Measurements from ENCODE around the gene CAB39L.
A peak's percentile ranks its signal among the peaks of the same experiment; 100 is the strongest.
"Not testable (repeated sequence)": the region's sequence is repeated elsewhere in the genome, so short reads cannot be mapped to it uniquely, and the experiment has no call there.

CAB39L gene

GRCh38 chr13:49310251-49310650, 133.6 kb downstream of the CAB39L start:
- DNase-seq (ENCODE audit: low read depth, low spot score), result no peak

DNA sequence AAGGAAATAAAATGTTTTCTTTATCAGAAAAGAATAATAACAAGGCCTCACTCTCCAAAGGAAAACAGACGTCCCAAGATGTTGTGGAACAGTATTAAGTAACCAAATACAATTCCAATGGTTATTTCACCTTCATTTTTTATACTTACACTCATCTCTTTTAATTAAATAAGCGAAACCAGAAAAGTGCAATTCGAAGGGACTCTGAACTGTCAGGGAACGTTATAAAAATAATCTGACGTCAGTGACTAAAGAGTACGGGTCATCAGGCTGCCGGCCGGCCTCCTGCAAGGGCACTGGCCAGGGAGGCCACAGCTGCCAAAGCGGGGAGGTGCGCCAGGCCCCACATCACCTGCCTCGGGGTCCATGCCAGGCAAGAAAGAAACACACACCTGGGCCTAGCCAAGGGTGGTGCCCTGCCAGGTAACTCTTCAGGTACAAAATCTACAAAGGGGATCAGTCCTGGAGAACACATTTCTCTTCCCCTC, 134.9 kb downstream of the CAB39L start:
- DNase-seq (ENCODE audit: low read depth, low spot score), result no peak

DNA sequence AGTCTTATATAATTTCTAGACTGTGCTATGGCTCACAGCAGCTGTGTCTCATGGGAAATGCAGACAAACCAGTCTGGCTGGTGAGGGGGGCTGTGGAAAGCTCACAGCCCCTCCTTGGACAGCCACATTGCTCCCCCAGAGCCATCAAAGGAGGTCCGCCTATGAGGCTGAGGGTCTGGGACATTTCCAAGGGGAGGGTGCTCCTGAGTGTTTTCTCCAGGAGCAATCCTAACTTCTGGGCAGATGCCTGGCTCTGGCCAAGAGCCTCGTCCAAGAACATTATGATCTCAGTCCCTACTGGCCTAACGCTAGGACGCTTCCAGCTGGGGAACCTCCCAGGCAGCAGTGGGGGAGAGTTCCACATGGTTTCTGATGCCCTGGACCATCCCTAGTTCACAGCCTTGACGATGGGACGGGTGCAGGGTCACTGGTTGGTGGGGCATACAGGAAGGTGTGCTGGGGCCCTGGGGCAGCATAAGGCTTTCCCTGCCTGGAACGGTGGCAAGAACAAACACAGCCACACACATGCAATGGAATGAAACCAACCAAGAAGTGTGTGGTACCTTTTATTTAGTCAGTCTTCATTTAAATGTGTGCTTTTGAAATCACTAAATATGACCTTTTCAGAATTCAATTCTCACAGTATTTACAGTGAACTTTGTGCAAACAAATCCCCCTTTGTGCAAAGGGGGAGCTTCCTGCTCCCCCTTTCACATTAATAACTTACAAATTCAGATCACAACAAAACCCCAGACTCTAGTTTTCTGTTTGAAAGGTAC, 135.6 kb downstream of the CAB39L start:
- DNase-seq (ENCODE audit: low read depth, low spot score), result no peak

DNA sequence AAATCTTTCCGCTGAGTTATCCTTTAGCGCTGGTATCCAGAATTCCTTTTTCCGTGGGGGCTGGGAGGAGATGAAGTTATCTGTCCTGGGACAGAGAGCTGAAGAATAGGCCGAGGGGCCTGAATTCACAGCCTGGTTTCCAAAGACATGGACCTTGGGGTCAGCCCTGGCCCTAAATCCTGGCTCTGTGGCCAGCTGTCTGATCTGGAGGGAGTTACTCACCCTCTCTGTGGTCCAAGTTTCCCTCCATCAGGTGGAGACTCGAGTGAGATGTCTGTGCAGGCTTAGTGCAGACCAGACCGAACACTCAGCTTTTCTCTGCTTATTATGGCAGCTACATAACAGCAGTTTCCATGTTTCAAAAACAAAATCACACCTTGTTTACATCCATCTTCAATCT, 136.5 kb downstream of the CAB39L start:
- DNase-seq (ENCODE audit: low read depth, low spot score), result no peak

DNA sequence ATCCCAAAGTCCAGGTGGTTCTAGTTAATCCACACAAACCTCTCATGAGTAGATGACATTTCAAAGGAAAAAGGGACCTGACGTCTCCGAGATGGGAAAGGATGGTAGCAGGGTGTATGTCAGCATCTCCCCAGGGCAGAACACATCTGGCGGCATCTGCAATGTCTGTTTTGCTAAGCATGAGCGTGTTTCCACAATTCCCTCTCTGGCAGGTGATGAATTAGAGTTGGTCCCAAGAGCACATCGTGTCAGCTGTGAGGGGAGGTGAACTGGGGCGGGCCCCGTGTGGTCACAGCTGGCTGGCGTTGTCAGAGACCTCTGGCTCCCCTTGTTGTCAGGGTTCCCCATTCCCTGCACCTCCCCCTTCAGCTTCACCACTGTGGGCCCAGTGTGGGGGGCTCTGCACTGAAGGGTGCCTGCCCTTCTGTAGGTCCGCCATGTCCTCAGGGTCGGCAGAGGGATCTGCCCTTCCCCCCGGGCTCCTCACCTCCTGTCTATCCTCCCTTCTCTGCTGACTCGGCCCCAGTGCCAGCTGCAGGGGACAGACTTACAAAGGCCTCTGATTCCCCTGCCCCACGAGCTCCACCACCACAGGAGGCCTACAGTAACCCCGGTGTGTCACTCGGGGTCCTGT, 138.0 kb downstream of the CAB39L start:
- no peak for DNase-seq (ENCODE audit: low read depth, low spot score)

GRCh38 chr13:49304763-49305700, 138.8 kb downstream of the CAB39L start:
- DNase-seq (ENCODE audit: low read depth, low spot score), result no peak

- no peak for DNase-seq (ENCODE audit: low read depth, low spot score)
Measured at GRCh38 chr13:49304356-49304755, 139.5 kb downstream of the CAB39L start.

DNA sequence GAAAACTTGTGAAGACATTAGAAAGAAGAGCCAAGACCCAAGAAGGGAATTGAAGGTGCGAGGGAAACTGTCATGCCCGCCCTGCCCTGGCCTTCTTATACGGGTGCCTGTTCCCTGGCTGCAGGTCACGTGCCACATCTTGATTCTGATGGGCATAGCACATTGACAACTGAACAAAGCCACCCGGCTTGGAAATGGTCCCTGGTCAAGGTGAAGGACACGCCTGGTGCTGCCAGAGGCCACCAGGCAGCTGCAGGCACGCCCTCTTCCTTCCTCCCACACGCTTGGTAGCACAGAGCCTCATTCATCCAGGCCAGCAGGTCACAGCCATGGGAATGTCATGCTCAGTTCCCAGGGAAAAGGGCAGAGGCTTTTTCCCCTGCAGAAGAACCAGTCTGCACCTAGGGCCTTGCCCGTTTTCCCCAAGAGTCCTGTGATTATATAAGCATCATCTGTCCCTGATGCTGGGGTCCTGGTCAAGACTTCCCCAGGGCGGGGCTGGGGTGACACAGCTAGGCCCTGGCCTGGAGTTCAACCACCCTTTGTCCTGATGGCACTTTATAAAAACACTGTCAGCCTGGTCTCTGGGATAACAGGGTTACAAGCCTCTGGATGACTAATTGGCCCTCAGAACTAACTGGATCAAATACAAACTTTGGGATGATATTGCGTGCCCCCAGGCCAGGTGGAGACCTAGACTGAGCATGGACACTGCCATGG, 140.2 kb downstream of the CAB39L start:
- DNase-seq (ENCODE audit: low read depth, low spot score), result no peak

DNA sequence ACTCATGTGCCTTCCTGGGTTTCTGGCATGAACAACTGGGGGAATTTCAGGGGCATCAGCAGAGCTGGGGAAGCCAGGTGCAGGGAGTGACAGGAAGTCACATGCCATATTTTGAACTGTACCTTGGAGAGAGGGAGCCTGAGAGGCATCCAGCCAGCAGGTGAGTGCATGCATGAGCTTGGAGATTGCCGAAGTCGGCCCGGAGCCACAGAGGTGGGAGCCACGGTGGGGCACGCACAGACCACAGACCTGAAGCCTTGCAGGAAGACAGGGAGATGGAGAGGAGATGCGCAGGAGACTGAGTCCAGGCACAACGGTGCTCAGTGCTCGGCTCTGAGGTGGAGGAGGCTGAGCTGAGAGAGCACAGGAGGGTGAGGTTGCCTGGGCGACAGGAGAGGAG, 141.0 kb downstream of the CAB39L start:
- DNase-seq (ENCODE audit: low read depth, low spot score), result no peak

DNA sequence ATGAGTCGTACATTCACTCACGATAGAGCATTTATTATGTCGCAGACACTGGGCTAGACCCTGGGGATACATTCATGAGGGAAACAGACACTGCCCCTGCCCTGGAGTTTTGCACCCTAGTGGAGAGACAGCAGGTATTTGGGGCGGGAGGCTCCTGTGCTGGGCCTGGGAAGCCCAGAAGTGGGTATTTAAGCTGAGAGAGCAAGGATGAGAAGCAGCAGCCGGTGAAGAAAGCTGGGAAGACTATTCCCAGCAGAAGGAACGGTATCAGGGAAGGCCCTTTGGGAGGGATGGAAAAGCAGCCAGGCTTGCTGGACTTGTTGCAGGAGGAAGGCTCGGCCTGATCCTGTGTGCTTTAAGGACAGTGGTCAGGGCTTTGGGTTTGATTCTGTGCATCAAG, 141.6 kb downstream of the CAB39L start:
- no peak for DNase-seq (ENCODE audit: low read depth, low spot score)

DNA sequence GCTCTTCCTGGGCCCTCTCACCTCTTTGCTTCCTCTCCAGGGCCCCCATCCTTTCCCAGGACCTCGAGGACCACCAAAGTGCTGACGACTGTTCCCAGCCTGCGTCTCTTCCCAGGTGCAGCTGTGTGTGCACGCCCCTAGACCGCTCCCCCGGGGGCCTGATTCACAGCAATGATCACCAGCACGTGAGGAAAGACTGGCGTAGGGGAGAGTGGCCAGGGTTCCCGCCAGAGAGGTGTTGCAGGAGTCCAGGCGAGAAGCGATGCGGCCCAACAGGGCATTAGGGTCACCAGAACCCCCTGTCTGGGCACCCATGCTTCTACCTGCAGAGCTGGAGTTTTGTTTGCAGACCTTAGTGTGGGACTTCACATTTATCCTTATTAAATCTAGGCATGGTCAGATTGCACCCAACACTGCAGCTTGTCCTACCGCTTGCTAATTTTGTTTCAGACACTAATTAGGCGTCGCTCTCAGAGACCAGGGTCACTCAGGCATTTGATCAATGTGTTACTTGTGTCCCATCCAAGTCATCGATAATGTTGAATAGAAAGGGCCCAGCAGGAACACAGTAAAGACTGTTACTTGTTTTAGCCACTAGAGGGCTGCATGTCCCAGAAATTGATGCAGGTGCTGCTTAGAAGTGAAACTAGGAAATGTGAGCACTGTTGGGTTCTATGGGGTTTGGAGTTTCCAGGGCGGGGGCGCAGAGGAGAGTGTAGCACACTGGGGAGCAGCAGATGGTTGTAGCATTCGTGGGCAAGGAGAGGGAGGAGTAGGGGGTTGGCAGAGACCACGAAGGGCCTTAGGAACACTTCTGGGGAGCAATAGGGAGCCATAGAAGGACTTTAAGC, 142.9 kb downstream of the CAB39L start:
- DNase-seq (ENCODE audit: low read depth, low spot score), result peak; percentile 32

DNA sequence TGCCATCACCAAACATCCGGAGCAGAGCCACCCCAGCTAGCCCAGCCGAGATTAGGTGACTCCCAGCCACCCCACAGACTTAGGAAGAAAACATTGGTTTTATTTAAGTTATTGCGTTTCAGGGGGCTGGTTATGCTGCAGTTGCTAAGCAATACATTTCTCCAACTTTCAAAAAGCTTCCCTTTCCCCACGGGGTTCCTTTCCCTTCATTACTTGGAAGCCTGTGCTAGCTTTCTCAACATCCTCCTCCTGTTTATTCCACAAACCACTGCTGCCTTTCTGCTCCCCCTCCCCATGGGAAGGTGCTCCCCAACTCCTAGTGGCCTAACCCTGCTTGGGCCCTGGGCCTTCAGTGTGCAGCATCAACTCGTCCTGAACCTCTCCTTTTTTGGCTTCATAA, 143.6 kb downstream of the CAB39L start:
- DNase-seq (ENCODE audit: low read depth, low spot score), result no peak

GRCh38 chr13:49298903-49299605, 144.8 kb downstream of the CAB39L start:
- no peak for DNase-seq (ENCODE audit: low read depth, low spot score)

- DNase-seq (ENCODE audit: low read depth, low spot score), result no peak
Measured at GRCh38 chr13:49298416-49298815, 145.4 kb downstream of the CAB39L start.

- DNase-seq (ENCODE audit: low read depth, low spot score), result no peak
Measured at GRCh38 chr13:49297338-49297737, 146.5 kb downstream of the CAB39L start.

- DNase-seq (ENCODE audit: low read depth, low spot score), result no peak
Measured at GRCh38 chr13:49296659-49297058, 147.2 kb downstream of the CAB39L start.

GRCh38 chr13:49295244-49295643, 148.6 kb downstream of the CAB39L start:
- no peak for DNase-seq (ENCODE audit: low read depth, low spot score)

DNA sequence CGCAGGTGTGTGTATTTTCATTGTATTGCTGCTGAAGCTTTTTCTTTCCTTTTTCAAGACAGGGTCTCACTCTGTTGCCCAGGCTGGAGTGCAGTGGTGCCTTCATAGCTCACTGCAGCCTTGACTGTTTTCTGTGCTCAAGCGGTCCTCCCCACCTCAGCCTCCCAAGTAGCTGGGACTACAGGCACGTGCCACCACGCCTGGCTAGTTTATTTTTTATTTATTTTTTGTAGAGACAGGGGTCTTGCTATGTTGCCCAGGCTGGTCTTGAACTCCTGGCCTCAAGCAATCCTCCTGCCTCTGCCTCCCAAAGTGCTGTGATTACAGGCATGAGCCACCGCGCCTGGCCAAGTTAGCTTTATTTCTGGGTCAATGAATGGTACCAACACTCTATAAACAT, 149.1 kb downstream of the CAB39L start:
- not testable (repeated sequence) for DNase-seq (ENCODE audit: low read depth, low spot score)

GRCh38 chr13:49292742-49293486, 150.9 kb downstream of the CAB39L start:
- no peak for DNase-seq (ENCODE audit: low read depth, low spot score)
